ENCODE data around the gene FAH. TPM values are rescaled to one million over a fixed set of nuclear protein-coding genes. Genes with fewer than 3 reads are reported as not detected.

FAH gene
- total RNA-seq, 4 donors from 2014 or later, result 52.7 to 109 (median 83.0) TPM

- TF ChIP-seq, protein P1, sequence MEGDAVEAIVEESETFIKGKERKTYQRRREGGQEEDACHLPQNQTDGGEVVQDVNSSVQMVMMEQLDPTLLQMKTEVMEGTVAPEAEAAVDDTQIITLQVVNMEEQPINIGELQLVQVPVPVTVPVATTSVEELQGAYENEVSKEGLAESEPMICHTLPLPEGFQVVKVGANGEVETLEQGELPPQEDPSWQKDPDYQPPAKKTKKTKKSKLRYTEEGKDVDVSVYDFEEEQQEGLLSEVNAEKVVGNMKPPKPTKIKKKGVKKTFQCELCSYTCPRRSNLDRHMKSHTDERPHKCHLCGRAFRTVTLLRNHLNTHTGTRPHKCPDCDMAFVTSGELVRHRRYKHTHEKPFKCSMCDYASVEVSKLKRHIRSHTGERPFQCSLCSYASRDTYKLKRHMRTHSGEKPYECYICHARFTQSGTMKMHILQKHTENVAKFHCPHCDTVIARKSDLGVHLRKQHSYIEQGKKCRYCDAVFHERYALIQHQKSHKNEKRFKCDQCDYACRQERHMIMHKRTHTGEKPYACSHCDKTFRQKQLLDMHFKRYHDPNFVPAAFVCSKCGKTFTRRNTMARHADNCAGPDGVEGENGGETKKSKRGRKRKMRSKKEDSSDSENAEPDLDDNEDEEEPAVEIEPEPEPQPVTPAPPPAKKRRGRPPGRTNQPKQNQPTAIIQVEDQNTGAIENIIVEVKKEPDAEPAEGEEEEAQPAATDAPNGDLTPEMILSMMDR (IDR thresholded peaks at IDR 0.05), result no peak
- DNase-seq (ENCODE audit: low spot score) (no peak), ATAC-seq (ENCODE audit: low FRiP score) (no peak)
Measured at GRCh38 chr15:80156176-80156720, 3.4 kb downstream of the FAH start.

GRCh38 chr15:80157215-80157614 lies 4.4 kb downstream of the FAH start:
- TF ChIP-seq, protein P1 (IDR thresholded peaks at IDR 0.05), result no peak
- DNase-seq (ENCODE audit: low spot score) (no peak), ATAC-seq (ENCODE audit: low FRiP score) (no peak)

- DNase-seq (ENCODE audit: low spot score), result no peak
- TF ChIP-seq, protein P1 (IDR thresholded peaks at IDR 0.05), result no peak
- ATAC-seq (ENCODE audit: low FRiP score), result no peak
Measured at GRCh38 chr15:80159301-80159700, 6.5 kb downstream of the FAH start.

DNA sequence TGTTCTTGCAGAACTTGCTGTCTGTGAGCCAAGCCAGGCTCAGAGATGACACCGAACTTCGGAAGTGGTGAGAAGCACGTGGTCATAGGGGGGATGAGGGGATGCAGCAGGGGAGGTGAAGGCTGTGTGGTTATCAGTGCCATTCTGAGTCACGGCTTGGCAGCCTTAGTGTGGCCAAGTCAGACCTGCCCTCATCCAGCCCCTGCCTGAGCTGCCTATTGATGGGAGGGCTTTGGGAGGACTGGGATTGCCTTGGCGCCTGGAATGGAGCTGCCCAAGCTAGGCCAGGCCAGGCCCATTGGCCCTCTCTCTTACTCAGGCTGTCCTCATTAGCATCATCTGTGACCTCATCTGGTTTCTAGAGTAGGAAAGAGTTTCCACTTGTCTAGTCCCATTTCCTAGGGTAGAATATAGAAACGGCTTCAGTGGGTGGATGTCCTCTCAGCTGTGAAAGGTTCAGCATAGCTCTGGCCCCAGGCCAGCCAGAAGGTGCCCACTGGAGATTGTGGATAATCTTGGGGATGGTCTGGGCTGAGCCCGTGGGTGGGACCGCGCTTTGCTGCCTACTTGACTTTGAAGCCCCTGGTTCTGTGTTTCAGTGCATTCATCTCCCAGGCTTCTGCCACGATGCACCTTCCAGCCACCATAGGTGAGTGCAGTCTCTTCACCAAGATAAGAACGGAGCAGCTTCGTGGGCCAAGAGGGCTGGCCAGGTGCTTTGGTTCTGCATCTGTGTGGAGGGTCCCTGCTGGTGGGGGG lies 7.2 kb downstream of the FAH start:
- TF ChIP-seq, protein P1 (IDR thresholded peaks at IDR 0.05), result no peak
- peak; percentile 27 for ATAC-seq (ENCODE audit: low FRiP score)
- no peak for DNase-seq (ENCODE audit: low spot score)

DNA sequence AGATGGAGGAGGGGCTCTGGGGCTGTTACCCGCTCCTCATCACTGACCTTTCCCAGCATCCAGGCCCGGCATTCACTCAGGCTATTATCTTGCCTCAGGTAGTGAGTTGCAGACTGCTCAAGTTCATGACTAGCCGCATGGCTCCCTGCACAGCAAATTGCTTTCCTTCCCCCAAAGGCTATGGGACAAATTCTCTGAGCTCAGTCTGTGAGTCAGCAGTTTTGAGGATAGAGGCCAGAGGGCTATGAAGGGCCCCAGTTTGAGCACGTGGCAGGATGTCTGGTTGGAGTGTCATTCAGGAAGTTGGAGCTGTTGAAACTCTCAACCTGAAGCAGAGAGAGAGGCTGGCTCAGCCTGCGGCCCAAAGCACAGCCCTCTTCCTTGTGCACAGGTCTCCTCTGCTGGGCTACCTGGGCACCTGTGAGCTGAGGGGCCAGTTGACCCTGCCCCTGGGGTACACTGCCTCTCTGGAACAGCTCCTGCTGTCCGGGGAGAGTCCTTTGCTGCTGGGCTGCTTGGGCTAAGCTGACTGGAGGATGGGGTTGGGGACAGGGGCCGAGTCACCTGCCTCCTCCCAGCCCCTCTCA lies 7.9 kb downstream of the FAH start:
- no peak for DNase-seq (ENCODE audit: low spot score)
- peak; percentile 55 for ATAC-seq (ENCODE audit: low FRiP score)
- TF ChIP-seq, protein P1 (IDR thresholded peaks at IDR 0.05), result no peak

DNA sequence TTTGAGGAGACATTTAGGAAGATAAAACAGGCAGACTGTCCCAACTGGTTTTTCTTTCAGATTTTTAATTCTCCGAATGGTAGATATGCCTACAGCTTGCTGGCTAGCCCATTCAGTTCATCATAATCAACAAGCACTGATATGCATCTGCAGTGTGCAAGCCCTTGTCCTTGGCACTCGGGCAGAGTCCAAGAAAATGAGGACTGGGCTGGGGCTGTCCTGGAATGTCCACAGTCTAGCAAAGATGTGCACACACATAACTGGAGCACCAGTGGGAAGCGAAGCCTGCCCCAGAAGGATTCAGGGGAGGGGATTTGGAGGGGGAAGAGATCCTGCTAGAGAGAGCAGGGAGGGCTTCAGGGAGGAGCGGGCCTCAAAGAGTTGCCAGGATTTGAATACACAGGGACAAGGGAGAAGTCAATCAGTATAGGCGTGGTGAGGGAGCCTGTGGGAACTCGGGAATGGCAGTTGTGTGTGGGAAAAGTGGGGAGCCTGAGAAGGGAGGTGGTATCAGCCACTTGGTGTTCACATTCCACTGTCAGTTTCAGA lies 8.7 kb downstream of the FAH start:
- no peak for ATAC-seq (ENCODE audit: low FRiP score)

More for the DNA sequence above, 8.7 kb downstream of the FAH start:
- TF ChIP-seq, protein P1 (IDR thresholded peaks at IDR 0.05), result no peak
- DNase-seq (ENCODE audit: low spot score), result no peak
